Posterior cingulate gyrus (tissue), 11 donors: Measurements from ENCODE around the gene FEM1B.
"Not testable (repeated sequence)": the region's sequence is repeated elsewhere in the genome, so short reads cannot be mapped to it uniquely, and the experiment has no call there.

Source experiments
- DNase-seq, 10 donors: peaks; one replicate each; pipeline versions ENCODE4 v3.0.0 to v3.0.0-alpha.2; 2020 to 2021; ENCODE audit warnings: mixed read lengths in 3 of 10
- intact Hi-C: fragments of 100-400 bp; cut with DNase I; formaldehyde crosslinking; loops from one replicate; pipeline ENCODE4 v1.15.1; 2023

Gene FEM1B

DNA sequence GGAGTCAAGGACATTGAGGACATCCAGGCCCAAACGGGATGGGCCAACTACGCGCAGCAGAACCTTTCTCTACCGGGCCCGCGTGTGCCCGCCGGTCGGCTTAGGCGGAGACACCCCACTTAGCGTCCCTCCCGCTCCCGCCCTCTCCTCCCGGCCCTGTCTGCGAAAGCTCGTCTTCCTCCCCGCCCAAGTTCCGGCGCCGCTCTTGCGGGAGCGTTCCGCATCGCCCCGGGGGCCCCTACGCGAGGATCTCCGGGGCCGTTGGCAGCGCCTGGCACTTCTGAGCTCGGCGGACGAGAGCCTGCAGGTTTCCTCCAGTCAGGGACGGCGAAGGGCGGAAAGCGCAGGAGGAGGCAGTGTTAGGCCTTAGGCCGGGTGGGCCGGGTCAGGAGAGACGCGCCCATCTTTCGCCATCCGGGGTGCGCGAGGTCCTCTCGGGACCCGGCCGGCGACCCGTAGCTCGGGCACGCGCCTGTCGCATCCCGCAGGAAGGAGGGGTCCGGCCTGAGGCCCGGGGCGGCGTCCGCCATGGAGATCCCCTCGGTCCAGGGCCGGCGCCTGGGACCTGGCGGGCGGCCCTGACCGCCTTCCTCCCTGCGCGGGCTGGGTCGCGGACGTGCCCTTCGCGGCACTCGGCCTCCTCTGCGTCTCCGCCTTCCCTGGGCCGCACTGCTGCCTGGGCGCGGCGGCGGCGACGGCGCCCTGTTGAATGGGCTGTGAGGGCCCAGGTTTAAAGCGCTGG lies at the start of gene FEM1B:
Gene FEM1B, plus strand, starts transcription at position 143 of the 742 bp plus-strand sequence. CDS start 673 bp downstream, outside the sequence.
- intact Hi-C loops, result loop anchor here (1.0 kb wide), 1 partner anchor 20 kb away; no protein-coding TSS in a partner anchor
- DNase-seq, result peak; percentile 84 to 98 (median 90)

- intact Hi-C loops, result no loop called here
- DNase-seq, result peak in 1 of 10 donors; percentile 67
Measured at GRCh38 chr15:68228143-68228970, 49.2 kb upstream of the FEM1B start.

DNA sequence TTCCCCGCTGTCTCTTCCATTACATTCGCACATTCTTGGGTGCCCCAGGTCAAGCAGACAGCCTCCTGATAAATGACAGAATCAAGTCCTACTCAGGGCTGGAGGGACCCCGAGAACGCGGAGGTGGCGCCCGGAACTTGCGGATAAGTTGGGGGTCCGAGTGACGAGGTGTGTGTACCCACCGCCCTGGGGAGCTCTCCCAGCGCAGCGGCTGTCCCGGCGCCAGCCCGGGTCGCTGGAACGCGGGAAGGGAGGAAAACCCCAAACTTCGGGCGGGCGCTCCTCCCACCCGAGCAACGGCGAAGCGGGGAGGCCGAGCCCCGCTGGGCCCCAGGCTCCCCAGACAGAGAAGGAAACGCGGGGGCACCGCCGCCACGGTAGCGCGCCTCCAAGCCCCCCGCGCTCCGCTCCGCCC lies 48.6 kb upstream of the FEM1B start:
- intact Hi-C loops, result no loop called here
- peak in 1 of 10 donors; percentile 52 for DNase-seq

DNA sequence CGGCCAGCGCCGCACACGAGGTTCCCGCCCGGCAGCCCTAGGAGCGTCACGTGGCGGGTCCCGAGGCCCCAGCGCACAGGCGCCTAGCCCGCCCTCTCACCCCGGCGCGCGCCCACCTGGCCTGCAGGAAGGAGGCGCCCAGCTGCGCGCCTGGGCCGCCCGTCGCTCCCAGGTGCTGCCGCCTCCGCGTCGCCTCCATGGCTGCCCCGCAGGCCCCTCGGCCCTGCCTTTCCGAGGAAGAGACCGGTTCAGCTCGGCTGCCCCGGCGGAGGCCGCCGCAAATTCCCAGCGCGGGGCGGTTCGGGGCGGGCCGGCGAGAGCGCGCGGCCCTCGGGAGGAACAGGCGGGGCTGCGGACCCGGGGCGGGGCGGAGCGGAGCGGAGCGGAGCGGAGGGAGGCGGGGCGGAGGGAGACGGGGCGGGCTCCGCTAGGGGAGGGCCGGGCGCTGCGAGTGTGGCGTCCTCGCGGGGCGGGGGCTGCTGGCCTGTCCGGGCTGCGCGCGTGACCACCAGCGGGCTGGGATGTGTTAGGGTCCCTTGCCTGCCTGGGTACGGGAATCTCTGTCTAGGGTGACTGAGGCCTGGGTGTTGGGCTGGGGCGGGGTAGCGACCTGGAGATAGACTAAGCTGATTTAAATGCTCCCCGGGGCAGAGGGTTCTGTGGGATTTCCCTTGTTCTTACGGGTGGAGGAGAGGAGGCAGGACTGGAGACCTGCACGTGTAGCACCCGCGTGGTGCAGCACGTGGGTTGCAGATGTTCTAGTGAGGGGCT lies 48.0 kb upstream of the FEM1B start, which contains the start of gene CLN6:
Gene CLN6, minus strand, starts transcription at position 343 of the 771 bp plus-strand sequence. Its CDS starts 144 bp downstream, at position 199.
- intact Hi-C loops, result no loop called here
- peak; percentile 66 to 97 (median 82) for DNase-seq

GRCh38 chr15:68230157-68231100 lies 47.1 kb upstream of the FEM1B start:
- intact Hi-C loops, result no loop called here
- no peak for DNase-seq

DNA sequence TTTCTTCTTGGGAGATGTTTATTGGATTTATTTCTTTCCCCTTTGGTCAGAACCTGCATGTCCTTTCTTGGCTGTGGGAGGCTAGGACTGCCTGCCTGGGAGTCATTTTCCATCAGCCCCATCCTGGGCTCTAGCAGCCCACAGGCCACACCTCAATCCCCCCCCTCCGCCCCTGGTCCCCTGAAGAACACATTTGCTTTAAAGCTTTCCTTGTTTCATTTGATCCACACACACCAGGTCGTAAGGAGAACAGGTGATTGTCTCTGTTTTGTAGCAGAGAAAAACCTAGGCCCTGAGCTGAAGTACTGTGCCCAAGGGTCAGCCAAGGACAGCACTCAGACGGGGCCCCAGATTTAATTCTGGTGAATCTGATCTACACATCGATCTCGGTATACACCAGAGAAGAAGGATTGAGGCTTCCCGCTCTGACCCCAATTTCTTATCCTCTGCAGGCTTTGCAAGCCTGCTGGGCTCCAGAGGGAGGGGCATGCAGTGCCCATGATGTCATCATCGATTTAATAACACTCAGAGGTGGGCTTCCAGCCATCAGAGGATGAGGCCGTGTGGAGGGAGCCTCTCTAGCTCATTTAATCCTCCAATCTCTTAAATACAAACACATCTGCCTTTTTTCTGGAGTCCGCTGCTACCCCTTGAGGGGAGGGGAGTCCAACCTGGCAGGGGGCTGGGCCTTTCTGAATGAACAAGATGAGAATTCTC lies 46.3 kb upstream of the FEM1B start:
- no peak for DNase-seq
- intact Hi-C loops, result no loop called here

- no peak for DNase-seq
- intact Hi-C loops, result no loop called here
Measured at GRCh38 chr15:68232449-68232848, 45.1 kb upstream of the FEM1B start.

GRCh38 chr15:68232937-68233336 lies 44.6 kb upstream of the FEM1B start:
- no peak for DNase-seq

GRCh38 chr15:68234060-68234459 lies 43.5 kb upstream of the FEM1B start:
- no peak for DNase-seq
- intact Hi-C loops, result no loop called here

More at GRCh38 chr15:68232937-68233336, 44.6 kb upstream of the FEM1B start:
- intact Hi-C loops, result no loop called here

GRCh38 chr15:68234520-68234919 lies 43.0 kb upstream of the FEM1B start:
- intact Hi-C loops, DNase-seq: not testable (repeated sequence)

- intact Hi-C loops, result no loop called here
- DNase-seq, result no peak
Measured at GRCh38 chr15:68235022-68235421, 42.5 kb upstream of the FEM1B start.

DNA sequence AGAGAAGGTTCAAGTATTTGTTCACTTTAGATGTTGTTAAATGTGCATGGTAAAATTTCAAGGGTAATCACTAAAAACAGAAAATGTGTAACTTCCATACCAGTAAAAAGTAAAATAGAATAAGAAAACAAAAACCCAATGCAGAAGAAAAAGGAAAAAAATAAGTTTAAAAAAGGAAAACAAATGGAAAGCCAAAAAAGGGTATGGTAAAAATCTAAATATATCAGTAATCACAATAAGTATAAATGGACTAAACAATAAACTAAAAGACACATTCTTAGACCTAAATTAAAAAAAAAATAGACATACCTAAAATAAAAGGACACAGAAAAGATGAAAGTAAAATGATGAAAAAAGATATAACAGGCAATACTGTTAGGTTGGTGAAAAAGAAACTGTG lies 38.5 kb upstream of the FEM1B start:
- intact Hi-C loops, result no loop called here
- DNase-seq, result no peak

- no peak for DNase-seq
- intact Hi-C loops, result no loop called here
Measured at GRCh38 chr15:68241088-68241935, 36.2 kb upstream of the FEM1B start.

DNA sequence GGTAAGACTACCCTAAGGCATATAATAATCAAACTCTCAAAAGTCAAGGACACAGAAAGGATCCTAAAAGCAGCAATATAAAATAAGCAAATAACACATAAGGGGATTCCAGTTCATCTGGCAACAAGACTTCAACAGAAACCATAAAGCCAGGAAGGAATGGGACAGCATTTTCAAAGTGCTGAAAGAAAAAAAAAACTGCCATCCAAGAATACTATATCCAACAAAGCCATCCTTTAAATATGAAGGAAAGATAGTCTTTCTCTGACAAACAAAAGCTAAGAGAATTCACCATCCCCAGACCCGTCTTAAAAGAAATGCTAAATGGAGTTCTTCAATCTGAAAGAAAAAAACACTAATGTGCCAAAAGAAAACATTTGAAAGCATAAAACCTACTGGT lies 33.3 kb upstream of the FEM1B start:
- no peak for DNase-seq
- intact Hi-C loops, result no loop called here

DNA sequence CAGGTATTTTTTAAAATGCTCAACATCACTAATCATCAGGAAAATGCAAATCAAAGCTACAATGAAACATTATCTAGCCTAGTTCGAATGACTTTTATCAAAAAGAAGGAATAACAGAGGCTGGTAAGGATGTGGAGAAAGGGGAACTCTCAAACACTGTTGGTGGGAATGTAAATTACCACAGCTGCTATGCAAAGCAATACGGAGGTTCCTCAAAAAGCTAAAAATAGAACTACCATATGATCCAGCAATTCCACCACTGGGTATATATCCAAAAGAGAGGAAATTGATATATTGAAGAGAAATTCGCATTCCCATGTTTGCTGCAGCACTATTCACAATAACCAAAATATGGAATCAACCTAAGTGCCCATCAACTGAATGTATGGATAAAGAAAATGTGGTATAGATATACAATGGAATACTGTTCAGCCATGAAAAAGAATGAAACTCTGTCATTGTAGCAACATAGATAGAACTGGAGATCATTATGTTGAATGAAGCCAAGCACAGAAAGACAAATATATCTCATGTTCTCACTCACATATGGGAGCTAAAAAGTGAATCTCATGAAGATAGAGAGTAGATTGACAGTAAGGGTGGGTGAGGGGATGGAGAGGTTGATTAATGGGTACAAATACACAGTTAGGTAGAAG lies 28.4 kb upstream of the FEM1B start:
- intact Hi-C loops, result no loop called here
- no peak for DNase-seq

- intact Hi-C loops, result loop anchor here (5.0 kb wide), 1 partner anchor 129 kb away; no protein-coding TSS in a partner anchor
- DNase-seq, result peak in 1 of 10 donors; percentile 35
Measured at GRCh38 chr15:68252925-68253534, 24.5 kb upstream of the FEM1B start.
